ENCODE data around the gene EML2.

- TF ChIP-seq CTCF (IDR thresholded peaks at IDR 0.05) (no peak), ZFX (IDR thresholded peaks at IDR 0.05; ENCODE audit: borderline replicate concordance) (no peak)
Measured at GRCh38 chr19:45589768-45590167, 49.4 kb downstream of the EML2 start.

Measured in 22Rv1 (cell line).